Raji (cell line): ENCODE results near the gene TNFAIP1.

Experiments
- POLR2A ChIP-seq: IDR thresholded peaks from 2 replicates; pipeline ENCODE4 v1.6.1; 2011; ENCODE audit warnings: low read depth, low read length, control low read depth; ENCODE audit not compliant: insufficient read depth

Gene TNFAIP1

GRCh38 chr17:28372203-28372944 lies 36.8 kb downstream of the TNFAIP1 start:
- TF ChIP-seq POLR2A: no peak

DNA sequence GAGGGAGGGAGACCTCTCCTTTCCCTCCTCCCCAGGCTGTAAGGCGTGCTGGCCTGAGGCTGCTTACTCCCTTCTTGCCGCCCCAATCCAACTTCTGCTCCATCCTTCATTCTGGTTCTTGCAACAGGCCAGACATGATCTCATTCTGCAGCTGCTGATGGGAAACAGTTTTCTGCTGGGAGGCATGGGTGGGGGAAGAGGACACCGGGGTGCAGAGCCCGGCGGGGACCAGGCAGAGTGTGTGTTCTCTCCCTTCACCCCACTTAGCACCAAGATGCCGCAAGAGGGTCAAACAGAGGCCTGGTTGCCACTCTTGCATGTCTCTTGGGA lies 37.3 kb downstream of the TNFAIP1 start:
- TF ChIP-seq POLR2A: no peak

DNA sequence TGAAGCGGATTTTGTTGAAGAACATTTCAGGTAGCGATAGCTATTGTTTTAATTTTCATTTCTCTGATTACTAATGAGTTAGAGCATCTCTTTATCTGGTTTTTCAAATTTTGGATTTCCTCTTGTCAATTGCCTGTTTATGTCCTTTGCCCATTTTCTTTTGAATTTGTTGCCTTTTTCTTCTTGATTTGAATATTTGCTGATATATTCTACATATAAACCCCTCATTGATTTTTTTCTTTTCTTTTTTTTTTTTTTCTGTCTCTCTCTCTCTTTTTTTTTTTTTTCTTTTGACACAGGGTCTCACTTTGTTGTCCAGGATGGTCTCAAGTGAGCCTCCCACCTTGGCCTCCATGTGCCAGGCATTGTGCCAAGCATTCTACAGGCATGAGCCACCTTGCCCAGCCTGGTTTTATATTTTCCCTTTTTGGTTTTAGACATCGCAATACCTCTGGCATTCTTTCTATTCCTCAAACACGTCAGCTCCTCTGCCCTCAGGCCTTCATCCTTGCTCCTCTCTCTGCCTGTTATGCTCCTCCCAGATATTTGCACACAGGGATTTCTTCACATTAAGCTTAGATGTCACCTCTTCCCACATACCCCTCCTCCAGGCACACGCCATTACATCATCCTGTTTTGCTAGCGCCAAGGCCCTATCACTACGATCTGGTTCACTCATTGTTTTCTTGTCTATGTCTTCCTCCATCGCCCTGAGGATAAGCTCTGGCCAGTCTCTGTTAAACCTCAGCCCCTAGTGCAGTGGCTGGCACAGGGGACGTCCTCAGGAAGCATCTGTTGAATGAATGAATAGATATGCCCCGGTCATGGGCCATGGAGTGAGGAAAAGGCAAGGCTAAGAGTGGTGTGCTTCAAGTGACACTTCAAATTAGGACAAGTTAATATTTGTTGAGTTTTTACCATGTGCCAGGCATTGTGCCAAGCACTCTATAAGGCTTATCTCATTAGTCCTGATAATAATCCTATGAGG lies 44.5 kb downstream of the TNFAIP1 start:
- TF ChIP-seq POLR2A: no peak

DNA sequence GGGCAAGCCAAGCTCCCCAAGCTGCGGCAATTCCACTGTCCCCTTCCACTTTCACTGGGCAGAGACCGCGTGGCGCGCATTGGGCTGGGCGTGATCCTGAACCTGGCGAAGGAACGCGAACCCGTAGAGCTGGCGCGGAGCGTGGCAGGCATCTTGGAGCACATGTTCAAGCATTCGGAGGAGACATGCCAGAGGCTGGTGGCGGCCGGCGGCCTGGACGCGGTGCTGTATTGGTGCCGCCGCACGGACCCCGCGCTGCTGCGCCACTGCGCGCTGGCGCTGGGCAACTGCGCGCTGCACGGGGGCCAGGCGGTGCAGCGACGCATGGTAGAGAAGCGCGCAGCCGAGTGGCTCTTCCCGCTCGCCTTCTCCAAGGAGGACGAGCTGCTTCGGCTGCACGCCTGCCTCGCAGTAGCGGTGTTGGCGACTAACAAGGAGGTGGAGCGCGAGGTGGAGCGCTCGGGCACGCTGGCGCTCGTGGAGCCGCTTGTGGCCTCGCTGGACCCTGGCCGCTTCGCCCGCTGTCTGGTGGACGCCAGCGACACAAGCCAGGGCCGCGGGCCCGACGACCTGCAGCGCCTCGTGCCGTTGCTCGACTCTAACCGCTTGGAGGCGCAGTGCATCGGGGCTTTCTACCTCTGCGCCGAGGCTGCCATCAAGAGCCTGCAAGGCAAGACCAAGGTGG lies 45.7 kb downstream of the TNFAIP1 start:
- no peak for TF ChIP-seq POLR2A

DNA sequence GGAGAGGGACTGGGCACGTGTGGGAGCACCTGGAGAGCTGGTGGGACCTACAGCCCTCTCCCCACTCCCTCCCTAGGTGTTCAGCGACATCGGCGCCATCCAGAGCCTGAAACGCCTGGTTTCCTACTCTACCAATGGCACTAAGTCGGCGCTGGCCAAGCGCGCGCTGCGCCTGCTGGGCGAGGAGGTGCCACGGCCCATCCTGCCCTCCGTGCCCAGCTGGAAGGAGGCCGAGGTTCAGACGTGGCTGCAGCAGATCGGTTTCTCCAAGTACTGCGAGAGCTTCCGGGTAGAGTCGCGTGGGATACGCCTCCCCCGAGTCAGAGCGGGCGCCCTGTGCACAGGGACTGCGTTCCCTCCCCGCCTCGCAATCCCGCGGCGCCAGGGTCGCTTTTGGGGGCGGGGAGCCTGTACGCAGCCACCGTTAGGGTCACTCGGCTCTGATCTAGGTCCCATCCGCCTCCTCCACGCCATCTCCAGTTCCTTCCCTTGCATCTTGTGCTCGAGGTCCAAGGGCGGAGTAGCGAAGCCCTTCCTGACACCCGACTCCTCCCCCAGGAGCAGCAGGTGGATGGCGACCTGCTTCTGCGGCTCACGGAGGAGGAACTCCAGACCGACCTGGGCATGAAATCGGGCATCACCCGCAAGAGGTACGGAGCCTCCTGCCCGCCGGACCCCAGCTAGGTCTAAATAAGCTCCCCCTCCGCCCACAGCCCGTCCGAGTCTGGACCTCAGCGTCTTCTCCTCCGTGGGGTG lies 48.9 kb downstream of the TNFAIP1 start:
- TF ChIP-seq POLR2A: no peak

GRCh38 chr17:28385037-28385400 lies 49.5 kb downstream of the TNFAIP1 start:
- no peak for TF ChIP-seq POLR2A

DNA sequence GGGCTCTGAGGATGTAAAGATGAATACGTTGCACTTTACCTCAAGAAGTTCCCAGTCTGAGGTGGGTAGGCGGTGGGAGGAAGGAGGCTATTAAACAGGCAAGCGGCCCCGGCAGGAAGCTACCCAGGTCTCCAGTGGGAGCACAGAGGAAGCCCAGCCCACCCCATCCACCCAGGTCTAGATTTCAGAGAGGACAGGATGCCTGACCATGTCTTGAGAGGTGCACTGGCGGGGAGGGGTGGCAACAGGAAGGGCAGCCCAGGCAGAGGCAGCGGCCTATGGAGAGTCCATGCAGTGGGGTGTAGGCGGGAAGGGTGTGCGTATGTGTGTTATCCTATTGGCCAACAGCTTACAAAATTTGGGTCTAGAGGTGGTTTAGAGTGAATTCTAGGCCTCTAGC lies 49.8 kb downstream of the TNFAIP1 start:
- no peak for TF ChIP-seq POLR2A

GRCh38 chr17:28386391-28386790 lies 50.8 kb downstream of the TNFAIP1 start:
- TF ChIP-seq POLR2A: no peak

DNA sequence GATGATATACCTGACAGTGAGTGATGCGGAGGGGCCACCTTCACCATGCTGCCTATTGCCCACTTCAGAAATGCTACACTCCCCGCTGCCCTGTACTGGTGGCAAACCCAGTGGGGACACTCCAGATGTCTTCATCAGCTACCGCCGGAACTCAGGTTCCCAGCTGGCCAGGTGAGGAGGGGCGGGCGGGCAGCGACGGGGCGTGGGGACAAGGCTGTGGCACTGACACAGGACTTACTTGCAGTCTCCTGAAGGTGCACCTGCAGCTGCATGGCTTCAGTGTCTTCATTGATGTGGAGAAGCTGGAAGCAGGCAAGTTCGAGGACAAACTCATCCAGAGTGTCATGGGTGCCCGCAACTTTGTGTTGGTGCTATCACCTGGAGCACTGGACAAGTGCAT lies 52.5 kb downstream of the TNFAIP1 start:
- TF ChIP-seq POLR2A: no peak

DNA sequence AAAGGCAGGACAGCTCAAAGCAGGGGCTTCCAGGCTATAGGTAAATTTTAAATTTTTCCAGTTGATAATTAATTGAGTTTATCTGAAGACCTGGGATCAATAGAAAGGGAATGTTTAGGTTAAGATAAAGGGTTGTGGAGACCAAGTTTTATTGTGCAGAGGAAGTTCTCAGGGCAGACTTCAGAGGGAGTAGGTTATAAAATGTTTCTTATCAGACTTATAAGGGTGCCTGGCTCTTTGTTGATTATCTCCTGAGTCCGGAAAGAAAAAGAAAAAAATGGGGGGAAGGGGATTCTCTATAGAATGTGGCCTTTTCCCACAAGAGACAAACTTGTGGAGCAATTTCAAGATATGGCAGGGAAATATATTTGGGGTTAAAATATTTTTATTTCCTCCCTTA lies 54.6 kb downstream of the TNFAIP1 start:
- no peak for TF ChIP-seq POLR2A

- TF ChIP-seq POLR2A: no peak
Observed at GRCh38 chr17:28390563-28390962, 55.0 kb downstream of the TNFAIP1 start.

DNA sequence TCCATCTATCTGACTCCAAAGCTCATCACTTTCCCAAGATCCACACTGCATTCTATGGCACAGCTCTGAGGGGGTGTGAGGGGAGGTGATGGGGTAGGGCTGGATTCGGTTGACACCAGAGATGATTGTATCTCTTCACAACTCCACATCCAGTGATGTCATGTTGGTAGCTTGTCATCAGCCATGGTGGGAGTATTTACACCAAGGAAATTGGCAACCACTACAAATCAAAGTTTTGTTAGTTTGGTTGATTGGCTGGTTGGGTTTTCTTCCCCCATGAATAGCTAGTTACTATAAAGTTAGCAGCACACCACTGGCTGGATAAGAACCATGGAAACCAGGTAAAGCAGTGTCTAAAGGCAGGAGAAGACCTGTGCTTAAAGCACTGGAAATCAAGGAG lies 55.4 kb downstream of the TNFAIP1 start:
- no peak for TF ChIP-seq POLR2A

DNA sequence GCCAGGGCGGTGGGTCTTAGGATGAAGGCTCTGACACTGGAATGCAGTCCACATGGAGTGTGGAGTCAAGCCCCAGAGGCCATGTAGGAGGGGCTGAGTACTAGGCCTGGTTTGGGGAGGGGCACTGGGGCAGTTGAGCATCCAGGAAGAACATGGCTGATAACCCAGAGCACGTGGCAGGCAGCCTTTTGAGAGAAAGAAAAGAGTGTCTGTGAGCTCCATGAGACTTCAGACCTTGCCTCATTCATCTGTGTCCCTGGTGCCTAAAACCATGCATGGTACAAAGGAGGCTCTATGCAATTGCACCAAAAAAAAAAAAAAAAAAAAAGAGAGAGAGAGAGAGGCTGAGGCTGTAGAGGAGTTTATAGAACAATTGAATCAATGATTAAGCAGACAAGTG lies 55.8 kb downstream of the TNFAIP1 start:
- TF ChIP-seq POLR2A: no peak

- no peak for TF ChIP-seq POLR2A
Observed at GRCh38 chr17:28392491-28392890, 56.9 kb downstream of the TNFAIP1 start.

DNA sequence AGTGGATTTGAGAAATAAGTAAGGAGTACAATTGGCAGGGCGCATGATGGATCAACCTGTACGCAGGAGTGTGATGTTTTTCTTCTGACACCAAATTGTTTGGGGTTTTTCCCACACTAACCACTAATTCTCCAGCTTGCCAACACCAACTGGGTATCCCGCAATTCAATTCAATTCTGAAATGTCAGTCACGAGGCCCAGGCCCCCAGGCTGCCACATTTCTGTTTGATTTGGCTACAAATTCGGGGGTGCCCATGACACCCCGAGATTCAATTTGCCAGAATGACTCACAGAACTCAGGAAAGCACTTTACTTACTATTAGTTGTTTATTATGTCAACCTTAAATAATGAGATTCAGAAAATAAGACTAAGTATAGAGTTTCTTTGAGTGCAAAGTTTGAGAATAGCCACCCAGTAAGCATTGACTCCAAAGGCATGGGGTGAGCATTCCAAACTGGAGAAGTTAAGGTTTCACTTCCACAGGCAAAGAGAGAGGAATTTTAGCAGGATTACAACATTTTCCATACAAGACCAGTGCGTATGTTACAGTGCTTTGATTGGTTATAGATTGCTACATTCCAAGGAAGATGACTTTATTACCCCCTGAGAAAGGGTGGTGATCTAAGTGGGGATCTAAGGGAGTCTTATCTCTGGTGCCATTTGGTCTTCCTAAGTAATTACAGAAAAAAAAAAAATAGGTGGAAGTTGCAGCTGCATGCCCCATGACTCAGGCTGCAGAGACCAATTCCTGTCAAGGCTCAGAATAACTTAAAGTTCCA lies 59.0 kb downstream of the TNFAIP1 start:
- TF ChIP-seq POLR2A: no peak

GRCh38 chr17:28395426-28395825 lies 59.9 kb downstream of the TNFAIP1 start:
- TF ChIP-seq POLR2A: no peak
